Central memory CD8-positive, alpha-beta T cell (primary cell): ENCODE results near the gene NPAS2.
A peak's percentile ranks its signal among the peaks of the same experiment; 100 is the strongest.

Experiments used
- ATAC-seq: fragments of 150-1000 bp; cut with Tn5 transposase; replicated peaks from 2 replicates; pipeline ENCODE4 v1.10.0; 2022; ENCODE audit warnings: mild to moderate bottlenecking, moderate FRiP score, moderate number of reproducible peaks; ENCODE audit not compliant: poor library complexity, severe bottlenecking; ENCODE audit errors: extremely low read depth
- DNase-seq, 2 donors: peaks; one replicate each; pipeline ENCODE4 v3.0.0; 2021; ENCODE audit warnings: low spot score in 2 of 2
- H3K27ac Mint-ChIP-seq: one replicate; pipeline ENCODE4 v1.8.0; 2022; ENCODE audit warnings: low read depth, mild to moderate bottlenecking, moderate library complexity, mixed read lengths
- H3K27me3 Mint-ChIP-seq: one replicate; pipeline ENCODE4 v1.8.0; 2022; ENCODE audit warnings: mixed read lengths
- H3K36me3 Mint-ChIP-seq: one replicate; pipeline ENCODE4 v1.8.0; 2022; ENCODE audit warnings: mild to moderate bottlenecking, moderate library complexity, mixed read lengths; ENCODE audit not compliant: insufficient read depth
- H3K4me1 Mint-ChIP-seq: one replicate; pipeline ENCODE4 v1.8.0; 2022; ENCODE audit warnings: mixed read lengths
- H3K4me3 Mint-ChIP-seq: one replicate; pipeline ENCODE4 v1.8.0; 2022; ENCODE audit warnings: mild to moderate bottlenecking, moderate library complexity, mixed read lengths
- H3K9me3 Mint-ChIP-seq: one replicate; pipeline ENCODE4 v1.8.0; 2022; ENCODE audit warnings: mixed read lengths

NPAS2 gene

GRCh38 chr2:100900156-100900795 is 80.3 kb downstream of the NPAS2 start:
- H3K4me3 Mint-ChIP-seq: no peak overlapping the region
- no peaks in the 10 kb centered on the region for H3K9me3 Mint-ChIP-seq
- no peak overlapping the region for H3K27ac Mint-ChIP-seq
- ATAC-seq (no peak), DNase-seq (no peak)
- peaks cover 31% of the 10 kb centered on the region for H3K27me3 Mint-ChIP-seq
- no peaks in the 10 kb centered on the region for H3K36me3 Mint-ChIP-seq
- no peaks in the 10 kb centered on the region for H3K4me1 Mint-ChIP-seq

GRCh38 chr2:100902817-100903405 is 83.0 kb downstream of the NPAS2 start:
- no peaks in the 10 kb centered on the region for H3K9me3 Mint-ChIP-seq
- DNase-seq: no peak
- H3K4me3 Mint-ChIP-seq: no peak overlapping the region
- H3K27me3 Mint-ChIP-seq: peaks cover 31% of the 10 kb centered on the region
- peaks cover 4% of the 10 kb centered on the region for H3K4me1 Mint-ChIP-seq
- H3K27ac Mint-ChIP-seq: no peak overlapping the region
- H3K36me3 Mint-ChIP-seq: no peaks in the 10 kb centered on the region
- no peak for ATAC-seq

GRCh38 chr2:100903534-100904258 is 83.8 kb downstream of the NPAS2 start:
- DNase-seq (no peak), ATAC-seq (no peak)
- Mint-ChIP-seq H3K27ac (no peak overlapping the region), H3K36me3 (no peaks in the 10 kb centered on the region), H3K9me3 (no peaks in the 10 kb centered on the region), H3K4me1 (peaks cover 6% of the 10 kb centered on the region), H3K4me3 (no peak overlapping the region), H3K27me3 (peaks cover 31% of the 10 kb centered on the region)

DNA sequence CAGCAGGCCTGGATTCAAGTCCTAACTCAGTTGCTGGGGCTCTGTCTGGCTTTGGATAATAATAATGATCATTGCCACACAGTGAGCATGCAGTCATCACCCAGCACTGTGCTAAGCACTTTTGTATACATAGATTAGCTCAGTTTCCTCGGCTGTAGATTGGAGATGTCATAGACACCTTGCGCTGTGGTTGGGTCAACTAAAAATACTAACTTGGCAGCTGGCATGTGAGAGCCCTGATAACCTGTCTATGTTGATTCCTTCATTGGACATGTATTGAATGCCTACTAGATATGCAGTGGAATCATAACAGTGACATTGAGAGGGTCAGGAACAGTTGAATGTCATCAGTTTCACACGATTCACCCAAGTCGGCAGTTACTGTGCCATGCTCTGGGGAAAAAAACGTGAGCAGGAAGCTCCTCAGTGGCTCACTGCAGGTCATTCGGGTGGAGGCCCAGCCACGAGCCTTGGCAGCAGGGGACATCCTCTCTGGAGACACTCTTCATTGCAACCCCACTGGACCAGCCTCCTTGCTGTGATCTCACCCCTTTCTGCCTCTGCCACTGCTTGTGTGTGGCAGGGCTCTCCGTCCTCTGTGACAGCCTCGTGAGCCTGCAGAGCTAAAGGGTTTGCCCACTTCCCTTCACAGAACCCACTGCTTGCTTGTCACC is 85.3 kb downstream of the NPAS2 start:
- Mint-ChIP-seq H3K4me1 (peaks cover 6% of the 10 kb centered on the region), H3K9me3 (no peaks in the 10 kb centered on the region), H3K27ac (no peak overlapping the region), H3K4me3 (no peak overlapping the region), H3K36me3 (no peaks in the 10 kb centered on the region), H3K27me3 (peaks cover 31% of the 10 kb centered on the region)
- no peak for ATAC-seq
- no peak for DNase-seq

- peaks cover 6% of the 10 kb centered on the region for H3K4me1 Mint-ChIP-seq
- ATAC-seq: no peak
- no peaks in the 10 kb centered on the region for H3K36me3 Mint-ChIP-seq
- peaks cover 23% of the 10 kb centered on the region for H3K27me3 Mint-ChIP-seq
- no peak overlapping the region for H3K27ac Mint-ChIP-seq
- no peak for DNase-seq
- H3K9me3 Mint-ChIP-seq: no peaks in the 10 kb centered on the region
- H3K4me3 Mint-ChIP-seq: no peak overlapping the region
Measured at GRCh38 chr2:100906131-100906530, 86.2 kb downstream of the NPAS2 start.

GRCh38 chr2:100906679-100907078 is 86.7 kb downstream of the NPAS2 start:
- peaks cover 17% of the 10 kb centered on the region for H3K27me3 Mint-ChIP-seq
- H3K9me3 Mint-ChIP-seq: no peaks in the 10 kb centered on the region

GRCh38 chr2:100907832-100908231 is 87.9 kb downstream of the NPAS2 start:
- H3K27ac Mint-ChIP-seq: no peak overlapping the region
- no peak for ATAC-seq
- H3K9me3 Mint-ChIP-seq: no peaks in the 10 kb centered on the region
- peaks cover 6% of the 10 kb centered on the region for H3K4me1 Mint-ChIP-seq
- no peaks in the 10 kb centered on the region for H3K36me3 Mint-ChIP-seq
- DNase-seq: no peak
- peaks cover 13% of the 10 kb centered on the region for H3K27me3 Mint-ChIP-seq
- no peak overlapping the region for H3K4me3 Mint-ChIP-seq

More at GRCh38 chr2:100906679-100907078, 86.7 kb downstream of the NPAS2 start:
- Mint-ChIP-seq H3K27ac (no peak overlapping the region), H3K4me3 (no peak overlapping the region), H3K4me1 (peaks cover 6% of the 10 kb centered on the region), H3K36me3 (no peaks in the 10 kb centered on the region)
- no peak for ATAC-seq
- DNase-seq: no peak

GRCh38 chr2:100909534-100910081 is 89.7 kb downstream of the NPAS2 start:
- ATAC-seq: no peak
- Mint-ChIP-seq H3K4me1 (peaks cover 6% of the 10 kb centered on the region), H3K27me3 (peaks cover 21% of the 10 kb centered on the region), H3K27ac (no peak overlapping the region), H3K4me3 (no peak overlapping the region), H3K36me3 (no peaks in the 10 kb centered on the region), H3K9me3 (no peaks in the 10 kb centered on the region)
- no peak for DNase-seq

DNA sequence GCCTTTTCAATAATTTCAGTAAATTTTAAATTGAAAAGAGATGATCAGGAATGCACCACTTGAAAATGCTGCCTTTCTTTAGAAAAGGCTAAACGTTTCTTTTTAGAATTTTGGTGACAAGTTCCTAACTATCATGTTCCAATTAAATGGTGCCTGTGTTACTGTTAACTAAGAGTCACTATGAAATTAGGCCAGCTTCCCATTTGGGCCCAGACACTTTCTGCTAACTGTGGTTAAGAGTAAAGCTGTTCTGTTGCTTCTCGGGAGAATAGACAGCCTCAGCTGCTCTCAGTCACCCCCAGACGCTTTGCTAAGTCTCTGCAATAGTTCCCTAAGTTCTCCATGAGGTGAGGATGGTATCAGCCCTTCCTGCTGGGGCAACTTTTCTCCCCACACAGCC is 90.2 kb downstream of the NPAS2 start:
- Mint-ChIP-seq H3K4me3 (no peak overlapping the region), H3K4me1 (peaks cover 6% of the 10 kb centered on the region), H3K27me3 (peaks cover 26% of the 10 kb centered on the region), H3K9me3 (no peaks in the 10 kb centered on the region), H3K36me3 (no peaks in the 10 kb centered on the region), H3K27ac (no peak overlapping the region)
- ATAC-seq (no peak), DNase-seq (no peak)

DNA sequence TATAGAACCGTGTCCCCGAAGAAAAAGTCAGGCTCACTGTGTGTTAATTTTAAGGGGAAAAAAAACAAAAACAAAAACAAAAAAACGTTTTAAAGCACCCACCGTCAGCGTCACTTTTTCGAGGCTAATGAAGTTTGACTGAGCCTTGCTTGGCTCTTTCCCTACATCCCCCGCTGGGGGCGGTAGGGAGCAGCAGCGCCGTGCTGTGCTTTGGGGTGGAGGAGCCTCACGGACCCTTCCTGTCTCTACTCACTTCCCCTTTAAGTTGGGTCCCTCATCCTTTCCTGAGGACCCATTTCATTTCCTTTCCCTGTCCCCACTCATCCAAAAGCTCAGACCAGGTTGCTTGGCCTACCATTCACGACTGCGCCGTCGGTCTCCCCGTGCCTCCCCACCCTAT is 99.4 kb downstream of the NPAS2 start:
- ATAC-seq (no peak), DNase-seq (no peak)
- Mint-ChIP-seq H3K9me3 (no peaks in the 10 kb centered on the region), H3K27me3 (peaks cover 32% of the 10 kb centered on the region), H3K36me3 (no peaks in the 10 kb centered on the region), H3K27ac (no peak overlapping the region), H3K4me1 (peaks cover 3% of the 10 kb centered on the region), H3K4me3 (no peak overlapping the region)

GRCh38 chr2:100921685-100922161 is 101.8 kb downstream of the NPAS2 start:
- Mint-ChIP-seq H3K4me3 (no peak overlapping the region), H3K27ac (no peak overlapping the region), H3K4me1 (peaks cover 7% of the 10 kb centered on the region), H3K27me3 (peaks cover 10% of the 10 kb centered on the region), H3K9me3 (no peaks in the 10 kb centered on the region), H3K36me3 (no peaks in the 10 kb centered on the region)
- ATAC-seq (no peak), DNase-seq (no peak)

GRCh38 chr2:100923461-100924060 is 103.6 kb downstream of the NPAS2 start:
- Mint-ChIP-seq H3K36me3 (no peaks in the 10 kb centered on the region), H3K9me3 (no peaks in the 10 kb centered on the region), H3K27ac (peak overlapping the region; percentile 82), H3K27me3 (no peaks in the 10 kb centered on the region), H3K4me1 (peaks cover 7% of the 10 kb centered on the region), H3K4me3 (no peak overlapping the region)
- ATAC-seq: no peak
- no peak for DNase-seq
